HS-27A (cell line): ENCODE data around the gene HECTD4.
A peak's percentile ranks its signal among the peaks of the same experiment; 100 is the strongest.
"Not testable (repeated sequence)": the region's sequence is repeated elsewhere in the genome, so short reads cannot be mapped to it uniquely, and the experiment has no call there.

Source experiments
- DNase-seq: peaks from one replicate; pipeline ENCODE4 v3.0.0-alpha.2; 2012; ENCODE audit warnings: low read depth, missing footprints

The HECTD4 gene

GRCh38 chr12:112159146-112159541 lies 223.1 kb downstream of the HECTD4 start:
- DNase-seq, result no peak

GRCh38 chr12:112158461-112159145 lies 223.6 kb downstream of the HECTD4 start:
- DNase-seq, result not testable (repeated sequence)

DNA sequence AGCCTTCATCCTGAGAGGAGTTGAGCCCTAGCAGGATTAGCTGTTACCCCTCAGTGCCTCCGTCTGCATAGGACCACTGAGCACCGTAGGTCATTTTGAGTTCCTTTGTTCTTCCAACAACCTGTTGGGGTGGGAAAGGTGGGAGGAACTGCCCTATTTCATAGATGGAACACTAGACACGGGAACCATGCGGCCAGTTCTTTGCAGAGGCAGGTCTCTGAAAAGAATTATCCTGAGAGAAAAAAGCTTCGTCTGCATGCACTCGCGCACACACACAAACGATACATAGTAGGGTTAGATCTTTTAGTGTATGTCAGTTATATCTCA lies 228.4 kb downstream of the HECTD4 start:
- no peak for DNase-seq

GRCh38 chr12:112153181-112153892 lies 228.9 kb downstream of the HECTD4 start:
- no peak for DNase-seq

DNA sequence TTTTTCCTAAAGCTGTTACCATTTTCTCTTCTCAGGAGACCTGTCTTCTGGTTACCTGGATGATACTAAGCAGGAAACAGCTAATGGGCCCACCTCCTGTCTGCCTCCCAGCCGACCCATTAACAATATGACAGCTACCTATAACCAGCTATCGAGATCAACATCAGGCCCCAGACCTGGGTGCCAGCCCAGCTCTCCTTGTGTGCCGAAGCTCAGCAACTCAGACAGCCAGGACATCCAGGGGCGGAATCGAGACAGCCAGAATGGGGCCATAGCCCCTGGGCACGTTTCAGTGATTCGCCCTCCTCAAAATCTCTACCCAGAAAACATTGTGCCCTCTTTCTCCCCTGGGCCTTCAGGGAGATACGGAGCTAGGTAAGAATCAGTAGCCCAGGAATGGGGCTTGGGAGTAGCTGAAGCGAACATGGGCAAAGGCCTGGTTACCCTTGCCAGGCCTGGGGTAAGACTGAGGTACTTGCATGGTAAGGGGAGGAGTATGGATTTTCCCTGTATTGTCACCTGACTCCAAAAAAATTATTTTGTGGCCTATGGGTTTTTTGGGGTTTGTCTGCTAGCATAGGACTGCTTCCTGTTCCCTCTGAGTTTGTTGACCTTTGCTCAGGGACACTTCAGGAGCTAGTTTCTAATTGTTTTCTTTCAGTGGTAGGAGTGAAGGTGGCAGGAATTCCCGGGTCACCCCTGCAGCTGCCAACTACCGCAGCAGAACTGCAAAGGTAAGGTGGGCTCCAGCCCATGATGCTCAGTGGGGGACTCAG lies 230.3 kb downstream of the HECTD4 start:
- DNase-seq, result no peak

DNA sequence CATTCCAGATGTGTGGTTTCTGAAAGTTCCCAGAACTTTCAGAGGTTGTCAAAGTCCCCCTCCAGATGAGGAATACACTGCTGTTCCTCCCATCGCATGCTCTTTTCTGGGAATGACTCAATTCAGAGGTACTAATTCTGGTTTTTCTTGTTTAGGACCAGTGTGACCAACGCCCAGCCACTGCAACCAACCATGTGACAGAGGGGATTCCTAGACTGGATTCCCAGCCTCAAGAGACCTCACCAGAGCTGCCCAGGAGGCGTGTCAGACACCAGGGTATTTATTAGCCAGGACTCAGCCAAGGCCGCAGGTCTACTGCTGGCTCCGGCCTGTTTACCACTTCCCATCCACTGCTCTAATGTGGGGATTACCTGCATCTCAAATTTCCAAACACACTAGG lies 232.6 kb downstream of the HECTD4 start:
- no peak for DNase-seq

DNA sequence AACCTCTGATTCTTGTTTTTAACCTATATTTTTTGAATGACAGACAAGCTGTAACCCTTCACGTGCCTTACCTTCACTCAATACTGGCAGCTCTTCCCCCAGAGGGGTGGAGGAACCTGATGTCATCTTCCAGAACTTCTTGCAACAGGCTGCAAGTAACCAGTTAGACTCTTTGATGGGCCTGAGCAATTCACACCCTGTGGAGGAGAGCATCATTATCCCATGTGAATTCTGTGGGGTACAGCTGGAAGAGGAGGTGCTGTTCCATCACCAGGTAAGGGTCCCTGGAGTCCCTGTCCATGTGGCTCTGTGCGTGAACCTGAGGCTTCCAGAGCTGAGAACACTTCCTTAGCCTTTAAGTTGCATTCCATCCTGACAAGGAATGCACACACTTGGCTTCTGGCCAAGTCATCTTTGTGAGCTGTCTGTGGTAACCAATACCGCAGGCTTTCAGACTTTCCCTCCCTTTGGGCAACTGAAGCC lies 234.2 kb downstream of the HECTD4 start:
- peak; percentile 82 for DNase-seq

- no peak for DNase-seq
Observed at GRCh38 chr12:112146123-112146522, 236.1 kb downstream of the HECTD4 start.

DNA sequence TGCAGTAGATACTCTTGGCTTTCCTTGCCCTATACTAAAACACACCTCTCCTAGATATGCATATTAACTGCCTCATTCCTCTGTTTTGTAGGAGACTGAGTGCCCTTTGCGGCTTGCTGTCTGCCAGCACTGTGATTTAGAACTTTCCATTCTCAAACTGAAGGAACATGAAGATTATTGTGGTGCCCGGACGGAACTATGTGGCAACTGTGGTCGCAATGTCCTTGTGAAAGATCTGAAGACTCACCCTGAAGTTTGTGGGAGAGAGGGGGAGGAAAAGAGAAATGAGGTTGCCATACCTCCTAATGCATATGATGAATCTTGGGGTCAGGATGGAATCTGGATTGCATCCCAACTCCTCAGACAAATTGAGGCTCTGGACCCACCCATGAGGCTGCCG lies 241.5 kb downstream of the HECTD4 start:
- DNase-seq, result no peak

GRCh38 chr12:112134731-112135130 lies 247.5 kb downstream of the HECTD4 start:
- no peak for DNase-seq

GRCh38 chr12:112133418-112133817 lies 248.8 kb downstream of the HECTD4 start:
- no peak for DNase-seq

DNA sequence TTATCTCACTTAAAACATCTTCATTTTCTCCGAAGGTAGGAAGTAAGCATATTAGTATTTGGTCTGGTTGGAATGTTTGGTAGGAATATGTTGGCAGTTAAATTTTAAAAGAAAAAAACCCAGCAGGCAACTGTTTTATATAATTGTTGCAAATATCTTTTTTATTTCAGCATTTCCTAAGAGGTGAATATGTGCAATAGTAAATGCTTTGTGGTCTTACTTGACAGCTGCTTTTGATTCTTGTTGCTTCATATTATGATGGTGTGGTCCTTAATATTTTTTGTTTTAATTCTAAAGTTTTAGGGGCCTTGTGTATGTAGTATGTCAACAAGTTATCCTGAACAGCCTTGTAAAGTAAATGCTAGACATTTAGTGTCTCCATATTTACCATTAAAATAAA lies 250.5 kb downstream of the HECTD4 start:
- DNase-seq, result no peak

- DNase-seq, result no peak
Observed at GRCh38 chr12:112130441-112130998, 251.7 kb downstream of the HECTD4 start.

- no peak for DNase-seq
Observed at GRCh38 chr12:112126911-112127310, 255.3 kb downstream of the HECTD4 start.

DNA sequence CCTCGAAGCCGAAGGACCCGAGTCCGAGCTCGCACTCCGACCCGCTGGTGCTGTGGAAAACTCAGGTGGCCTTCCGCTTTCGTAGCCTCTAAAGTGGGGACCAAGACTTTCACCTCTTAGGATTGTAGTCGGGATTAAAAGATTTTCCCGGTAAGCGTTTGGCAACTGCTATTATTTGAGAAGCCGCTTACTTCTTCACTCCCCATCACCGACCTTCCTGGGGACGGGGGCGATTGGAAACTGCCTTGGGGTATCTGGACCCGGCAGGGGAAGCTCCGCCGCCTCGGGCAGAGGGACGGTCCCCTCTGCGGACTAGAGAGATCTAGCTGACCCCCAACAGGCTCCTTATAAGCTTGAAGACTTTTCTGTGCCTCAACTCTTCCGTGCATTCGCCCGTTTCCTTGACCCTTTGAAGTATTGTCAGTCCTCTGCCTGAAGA lies 256.2 kb downstream of the HECTD4 start:
- DNase-seq, result no peak

GRCh38 chr12:112125250-112125999 lies 256.8 kb downstream of the HECTD4 start, which contains the start of gene TRAFD1:
Gene TRAFD1, plus strand, starts transcription at chr12:112125560. Its CDS starts 4,963 bp downstream, at chr12:112130523.
- DNase-seq, result peak; percentile 88

GRCh38 chr12:112124918-112125249 lies 257.3 kb downstream of the HECTD4 start:
- no peak for DNase-seq

GRCh38 chr12:112122823-112123690 lies 259.2 kb downstream of the HECTD4 start:
- DNase-seq, result peak; percentile 35

DNA sequence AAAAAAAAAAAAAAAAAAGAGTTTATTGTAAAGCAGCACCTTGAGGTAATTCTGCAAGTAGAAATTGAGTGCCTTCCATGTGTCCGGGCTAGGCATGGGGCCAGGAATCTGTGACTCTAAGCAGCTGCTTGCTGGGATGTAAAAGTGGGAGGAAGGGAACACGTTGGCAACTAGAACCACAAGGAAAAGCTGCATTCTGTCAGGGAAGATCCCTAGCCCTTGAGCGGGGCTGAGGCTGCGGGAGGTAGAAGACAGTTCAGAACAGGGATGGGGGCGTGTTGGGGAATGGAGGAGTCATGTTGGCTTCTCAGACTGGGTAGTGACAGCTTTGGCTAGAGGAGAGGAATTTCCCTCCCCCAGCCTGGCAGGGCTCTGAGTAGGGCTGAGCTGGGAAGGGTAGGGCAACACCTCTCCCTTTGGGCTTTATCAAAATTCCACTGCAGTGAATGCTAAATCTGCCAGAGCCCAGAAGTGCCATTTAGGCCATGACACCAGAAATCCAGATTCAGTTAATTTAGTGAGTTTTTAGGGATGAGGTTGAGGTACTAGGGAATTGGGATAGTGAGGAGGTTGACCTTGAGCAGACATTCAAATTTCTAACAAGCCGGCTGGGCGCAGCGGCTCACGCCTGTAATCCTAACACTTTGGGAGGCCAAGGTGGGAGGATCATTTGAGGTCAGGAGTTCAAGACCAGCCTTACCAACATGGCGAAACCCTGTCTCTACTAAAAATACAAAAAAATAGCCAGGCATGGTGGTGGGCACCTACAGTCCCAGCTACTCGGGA lies 260.3 kb downstream of the HECTD4 start:
- peak; percentile 33 for DNase-seq

GRCh38 chr12:112117685-112118084 lies 264.5 kb downstream of the HECTD4 start:
- no peak for DNase-seq
